ENCODE results near the gene SAXO1.

DNA sequence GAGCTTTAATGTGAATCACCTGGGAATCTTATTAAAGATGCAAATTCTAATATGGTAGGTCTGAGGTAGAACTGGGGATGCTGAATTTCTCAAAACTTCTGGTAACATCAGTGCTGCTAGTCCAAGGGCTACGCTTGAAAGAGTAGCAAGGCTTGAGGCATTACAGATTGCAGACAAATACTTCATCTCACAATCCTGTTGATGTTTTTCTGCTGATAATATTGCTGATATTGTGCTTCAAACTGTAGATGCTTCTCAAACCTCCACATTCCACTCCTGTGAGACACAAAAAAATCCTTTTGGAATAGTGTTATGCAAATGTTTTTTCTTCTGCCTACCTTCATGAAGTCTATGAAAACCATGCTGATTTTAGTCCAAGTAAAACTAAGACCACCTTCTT, 139.5 kb downstream of the SAXO1 start:
- TF ChIP-seq, protein P1, sequence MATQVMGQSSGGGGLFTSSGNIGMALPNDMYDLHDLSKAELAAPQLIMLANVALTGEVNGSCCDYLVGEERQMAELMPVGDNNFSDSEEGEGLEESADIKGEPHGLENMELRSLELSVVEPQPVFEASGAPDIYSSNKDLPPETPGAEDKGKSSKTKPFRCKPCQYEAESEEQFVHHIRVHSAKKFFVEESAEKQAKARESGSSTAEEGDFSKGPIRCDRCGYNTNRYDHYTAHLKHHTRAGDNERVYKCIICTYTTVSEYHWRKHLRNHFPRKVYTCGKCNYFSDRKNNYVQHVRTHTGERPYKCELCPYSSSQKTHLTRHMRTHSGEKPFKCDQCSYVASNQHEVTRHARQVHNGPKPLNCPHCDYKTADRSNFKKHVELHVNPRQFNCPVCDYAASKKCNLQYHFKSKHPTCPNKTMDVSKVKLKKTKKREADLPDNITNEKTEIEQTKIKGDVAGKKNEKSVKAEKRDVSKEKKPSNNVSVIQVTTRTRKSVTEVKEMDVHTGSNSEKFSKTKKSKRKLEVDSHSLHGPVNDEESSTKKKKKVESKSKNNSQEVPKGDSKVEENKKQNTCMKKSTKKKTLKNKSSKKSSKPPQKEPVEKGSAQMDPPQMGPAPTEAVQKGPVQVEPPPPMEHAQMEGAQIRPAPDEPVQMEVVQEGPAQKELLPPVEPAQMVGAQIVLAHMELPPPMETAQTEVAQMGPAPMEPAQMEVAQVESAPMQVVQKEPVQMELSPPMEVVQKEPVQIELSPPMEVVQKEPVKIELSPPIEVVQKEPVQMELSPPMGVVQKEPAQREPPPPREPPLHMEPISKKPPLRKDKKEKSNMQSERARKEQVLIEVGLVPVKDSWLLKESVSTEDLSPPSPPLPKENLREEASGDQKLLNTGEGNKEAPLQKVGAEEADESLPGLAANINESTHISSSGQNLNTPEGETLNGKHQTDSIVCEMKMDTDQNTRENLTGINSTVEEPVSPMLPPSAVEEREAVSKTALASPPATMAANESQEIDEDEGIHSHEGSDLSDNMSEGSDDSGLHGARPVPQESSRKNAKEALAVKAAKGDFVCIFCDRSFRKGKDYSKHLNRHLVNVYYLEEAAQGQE (IDR thresholded peaks at IDR 0.05; ENCODE audit: insufficient read depth in 1 of 2, low read depth in 2 of 2, low read length in 2 of 2), result no peak
- TF ChIP-seq TAF1 (IDR thresholded peaks at IDR 0.05; ENCODE audit: borderline replicate concordance, insufficient read depth, low read length) (no peak), POLR2AphosphoS5 (IDR thresholded peaks at IDR 0.05; ENCODE audit: low read depth, low read length) (no peak), SIN3A (IDR thresholded peaks at IDR 0.05; ENCODE audit: borderline replicate concordance, insufficient read depth, low read length) (no peak)
